GM19455 (cell line): ENCODE data around the gene CLDN5.

Experiments
- ATAC-seq: cut with Tn5 transposase; IDR thresholded peaks from one replicate; pipeline ENCODE4 v1.9.1; 2021; ENCODE audit not compliant: unreplicated experiment

CLDN5 gene

GRCh38 chr22:19507534-19507861, 16.7 kb downstream of the CLDN5 start:
- ATAC-seq: no peak

GRCh38 chr22:19506212-19506611, 18.0 kb downstream of the CLDN5 start:
- ATAC-seq: no peak

- ATAC-seq: no peak
Measured at GRCh38 chr22:19505735-19506126, 18.5 kb downstream of the CLDN5 start.

- ATAC-seq: no peak
Measured at GRCh38 chr22:19504900-19505734, 19.1 kb downstream of the CLDN5 start.

GRCh38 chr22:19503869-19504268, 20.3 kb downstream of the CLDN5 start:
- no peak for ATAC-seq

- no peak for ATAC-seq
Measured at GRCh38 chr22:19503367-19503766, 20.8 kb downstream of the CLDN5 start.

GRCh38 chr22:19501897-19502447, 22.2 kb downstream of the CLDN5 start:
- ATAC-seq: no peak

- no peak for ATAC-seq
Measured at GRCh38 chr22:19499880-19500242, 24.3 kb downstream of the CLDN5 start.

GRCh38 chr22:19499236-19499879, 24.9 kb downstream of the CLDN5 start:
- no peak for ATAC-seq

- no peak for ATAC-seq
Measured at GRCh38 chr22:19498866-19499190, 25.4 kb downstream of the CLDN5 start.

GRCh38 chr22:19498154-19498865, 25.9 kb downstream of the CLDN5 start:
- no peak for ATAC-seq

- no peak for ATAC-seq
Measured at GRCh38 chr22:19497245-19497644, 27.0 kb downstream of the CLDN5 start.

GRCh38 chr22:19496324-19496630, 27.9 kb downstream of the CLDN5 start:
- no peak for ATAC-seq

GRCh38 chr22:19495562-19496323, 28.5 kb downstream of the CLDN5 start:
- ATAC-seq: no peak

- ATAC-seq: no peak
Measured at GRCh38 chr22:19494676-19495173, 29.5 kb downstream of the CLDN5 start.

- ATAC-seq: no peak
Measured at GRCh38 chr22:19494001-19494560, 30.1 kb downstream of the CLDN5 start.

GRCh38 chr22:19492504-19493174, 31.6 kb downstream of the CLDN5 start:
- ATAC-seq: no peak

GRCh38 chr22:19490628-19491230, 33.5 kb downstream of the CLDN5 start:
- no peak for ATAC-seq

- ATAC-seq: no peak
Measured at GRCh38 chr22:19488884-19489843, 35.0 kb downstream of the CLDN5 start.
